ENCODE results near the gene RNF25. TPM values are rescaled to one million over a fixed set of nuclear protein-coding genes. Genes with fewer than 3 reads are reported as not detected.

RNF25 gene
- total RNA-seq, 1 donor from 2014 or later: 21.5 TPM

GRCh38 chr2:218659988-218660358 lies 11.8 kb downstream of the RNF25 start:
- peak overlapping the region; percentile 99 for H3K4me3 ChIP-seq
- DNase-seq: no peak
- intact Hi-C loops (cut with DNase I): no loop called here
- TF ChIP-seq CTCF (IDR thresholded peaks at IDR 0.05): no peak
- H3K4me1 ChIP-seq: peaks cover 21% of the 10 kb centered on the region
- ATAC-seq: no peak
- H3K27ac ChIP-seq: no peak overlapping the region
- no peaks in the 10 kb centered on the region for H3K9me3 ChIP-seq
- H3K27me3 ChIP-seq (ENCODE audit: low read depth): no peaks in the 10 kb centered on the region
- H3K36me3 ChIP-seq: peaks cover 53% of the 10 kb centered on the region

- peaks cover 21% of the 10 kb centered on the region for H3K4me1 ChIP-seq
- H3K27me3 ChIP-seq (ENCODE audit: low read depth): no peaks in the 10 kb centered on the region
- DNase-seq: peak; percentile 95
- no peaks in the 10 kb centered on the region for H3K9me3 ChIP-seq
- no peak for TF ChIP-seq CTCF (IDR thresholded peaks at IDR 0.05)
- peaks cover 53% of the 10 kb centered on the region for H3K36me3 ChIP-seq
- ATAC-seq: peak; percentile 97 to 99
- peak within 1 kb of the TSS; percentile 99 for H3K4me3 ChIP-seq
- intact Hi-C loops (cut with DNase I): no loop called here
- H3K27ac ChIP-seq: peak within 1 kb of the TSS; percentile 72
Measured at GRCh38 chr2:218659258-218659987, 12.4 kb downstream of the RNF25 start, which contains the start of the genes BCS1L and ZNF142. Gene BCS1L, plus strand, starts transcription at chr2:218659683. Its CDS starts 1,305 bp downstream, at chr2:218660988. Gene ZNF142, minus strand, starts transcription at chr2:218659623. Its CDS starts 3,194 bp downstream, at chr2:218656429.

- H3K27ac ChIP-seq: peak overlapping the region; percentile 72
- no peaks in the 10 kb centered on the region for H3K9me3 ChIP-seq
- DNase-seq (no peak), ATAC-seq (peak; percentile 55 to 74)
- intact Hi-C loops (cut with DNase I): no loop called here
- H3K4me3 ChIP-seq: peak overlapping the region; percentile 99
- no peaks in the 10 kb centered on the region for H3K27me3 ChIP-seq (ENCODE audit: low read depth)
- H3K36me3 ChIP-seq: peaks cover 53% of the 10 kb centered on the region
- peaks cover 21% of the 10 kb centered on the region for H3K4me1 ChIP-seq
- TF ChIP-seq CTCF (IDR thresholded peaks at IDR 0.05): peak; percentile 21
Measured at GRCh38 chr2:218658671-218659257, 13.0 kb downstream of the RNF25 start.

- Histone ChIP-seq H3K27me3 (ENCODE audit: low read depth) (no peaks in the 10 kb centered on the region), H3K4me3 (no peak overlapping the region), H3K36me3 (peaks cover 59% of the 10 kb centered on the region), H3K9me3 (no peaks in the 10 kb centered on the region), H3K27ac (no peak overlapping the region), H3K4me1 (peaks cover 20% of the 10 kb centered on the region)
- intact Hi-C loops (cut with DNase I): no loop called here
- DNase-seq (no peak), ATAC-seq (no peak)
- no peak for TF ChIP-seq CTCF (IDR thresholded peaks at IDR 0.05)
Measured at GRCh38 chr2:218655751-218656150, 16.1 kb downstream of the RNF25 start.

GRCh38 chr2:218648787-218649100 lies 23.1 kb downstream of the RNF25 start:
- no peaks in the 10 kb centered on the region for H3K9me3 ChIP-seq
- no peak overlapping the region for H3K4me3 ChIP-seq
- DNase-seq (no peak), ATAC-seq (peak in 1 of 2 donors; percentile 5)
- intact Hi-C loops (cut with DNase I): no loop called here
- H3K36me3 ChIP-seq: peaks cover 99% of the 10 kb centered on the region
- no peaks in the 10 kb centered on the region for H3K27me3 ChIP-seq (ENCODE audit: low read depth)
- no peak for TF ChIP-seq CTCF (IDR thresholded peaks at IDR 0.05)
- no peak overlapping the region for H3K27ac ChIP-seq
- no peaks in the 10 kb centered on the region for H3K4me1 ChIP-seq

Measured in lower lobe of right lung (tissue), 2 donors.